Measurements from ENCODE around the gene DNAL4.

The DNAL4 gene

DNA sequence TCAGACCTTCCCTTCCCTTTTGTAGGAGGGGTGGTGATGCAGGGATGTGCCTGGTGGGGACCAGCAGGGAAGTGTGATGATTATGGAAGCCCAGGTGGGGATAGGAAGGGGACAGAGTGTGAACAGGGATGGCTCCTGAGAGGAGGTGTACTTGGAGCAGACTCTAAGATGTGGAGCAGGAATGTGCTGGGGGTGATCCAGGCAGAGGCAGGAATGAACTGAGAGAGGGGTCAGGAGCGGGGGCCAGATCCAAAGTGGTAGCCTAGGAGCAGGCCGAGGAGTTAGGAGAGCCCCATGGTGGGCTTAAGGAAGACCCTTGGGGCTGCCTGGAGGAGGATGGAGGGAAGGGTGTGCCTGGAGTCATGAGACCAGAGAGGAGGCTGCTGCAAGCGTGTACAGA is 46.2 kb upstream of the DNAL4 start:
- TF ChIP-seq SIN3A (IDR thresholded peaks at IDR 0.05; ENCODE audit: borderline replicate concordance, insufficient read depth, low read length), result no peak

DNA sequence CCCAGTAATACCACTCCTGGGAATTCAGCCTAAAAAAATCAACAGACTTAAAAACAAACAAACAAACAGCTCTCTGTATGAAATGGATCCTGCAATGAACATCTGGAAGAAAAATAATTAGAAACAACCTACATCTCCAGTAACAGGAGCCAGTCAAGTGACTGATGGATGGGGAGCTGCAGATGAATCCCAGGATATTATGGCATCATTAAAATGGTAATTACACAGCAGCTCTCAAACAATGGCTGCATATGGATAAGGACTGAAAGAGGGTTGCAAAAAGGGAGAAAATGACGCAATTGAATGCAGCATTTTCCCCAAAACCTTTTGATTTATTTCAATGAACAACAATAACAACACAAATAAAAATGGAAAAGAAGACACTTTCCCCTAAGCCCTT is 45.7 kb upstream of the DNAL4 start:
- TF ChIP-seq POLR2AphosphoS5 (IDR thresholded peaks at IDR 0.05; ENCODE audit: low read depth, low read length), result no peak
- TF ChIP-seq FOXP2 (optimal IDR thresholded peaks at IDR 0.05; ENCODE audit: borderline replicate concordance, extremely low read depth, extremely low read length, insufficient read depth), result no peak
- TF ChIP-seq, protein P1, sequence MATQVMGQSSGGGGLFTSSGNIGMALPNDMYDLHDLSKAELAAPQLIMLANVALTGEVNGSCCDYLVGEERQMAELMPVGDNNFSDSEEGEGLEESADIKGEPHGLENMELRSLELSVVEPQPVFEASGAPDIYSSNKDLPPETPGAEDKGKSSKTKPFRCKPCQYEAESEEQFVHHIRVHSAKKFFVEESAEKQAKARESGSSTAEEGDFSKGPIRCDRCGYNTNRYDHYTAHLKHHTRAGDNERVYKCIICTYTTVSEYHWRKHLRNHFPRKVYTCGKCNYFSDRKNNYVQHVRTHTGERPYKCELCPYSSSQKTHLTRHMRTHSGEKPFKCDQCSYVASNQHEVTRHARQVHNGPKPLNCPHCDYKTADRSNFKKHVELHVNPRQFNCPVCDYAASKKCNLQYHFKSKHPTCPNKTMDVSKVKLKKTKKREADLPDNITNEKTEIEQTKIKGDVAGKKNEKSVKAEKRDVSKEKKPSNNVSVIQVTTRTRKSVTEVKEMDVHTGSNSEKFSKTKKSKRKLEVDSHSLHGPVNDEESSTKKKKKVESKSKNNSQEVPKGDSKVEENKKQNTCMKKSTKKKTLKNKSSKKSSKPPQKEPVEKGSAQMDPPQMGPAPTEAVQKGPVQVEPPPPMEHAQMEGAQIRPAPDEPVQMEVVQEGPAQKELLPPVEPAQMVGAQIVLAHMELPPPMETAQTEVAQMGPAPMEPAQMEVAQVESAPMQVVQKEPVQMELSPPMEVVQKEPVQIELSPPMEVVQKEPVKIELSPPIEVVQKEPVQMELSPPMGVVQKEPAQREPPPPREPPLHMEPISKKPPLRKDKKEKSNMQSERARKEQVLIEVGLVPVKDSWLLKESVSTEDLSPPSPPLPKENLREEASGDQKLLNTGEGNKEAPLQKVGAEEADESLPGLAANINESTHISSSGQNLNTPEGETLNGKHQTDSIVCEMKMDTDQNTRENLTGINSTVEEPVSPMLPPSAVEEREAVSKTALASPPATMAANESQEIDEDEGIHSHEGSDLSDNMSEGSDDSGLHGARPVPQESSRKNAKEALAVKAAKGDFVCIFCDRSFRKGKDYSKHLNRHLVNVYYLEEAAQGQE (IDR thresholded peaks at IDR 0.05; ENCODE audit: insufficient read depth in 1 of 2, low read depth in 2 of 2, low read length in 2 of 2), result no peak
- no peak for TF ChIP-seq SIN3A (IDR thresholded peaks at IDR 0.05; ENCODE audit: borderline replicate concordance, insufficient read depth, low read length)
- no peak for TF ChIP-seq TAF1 (IDR thresholded peaks at IDR 0.05; ENCODE audit: borderline replicate concordance, insufficient read depth, low read length)

DNA sequence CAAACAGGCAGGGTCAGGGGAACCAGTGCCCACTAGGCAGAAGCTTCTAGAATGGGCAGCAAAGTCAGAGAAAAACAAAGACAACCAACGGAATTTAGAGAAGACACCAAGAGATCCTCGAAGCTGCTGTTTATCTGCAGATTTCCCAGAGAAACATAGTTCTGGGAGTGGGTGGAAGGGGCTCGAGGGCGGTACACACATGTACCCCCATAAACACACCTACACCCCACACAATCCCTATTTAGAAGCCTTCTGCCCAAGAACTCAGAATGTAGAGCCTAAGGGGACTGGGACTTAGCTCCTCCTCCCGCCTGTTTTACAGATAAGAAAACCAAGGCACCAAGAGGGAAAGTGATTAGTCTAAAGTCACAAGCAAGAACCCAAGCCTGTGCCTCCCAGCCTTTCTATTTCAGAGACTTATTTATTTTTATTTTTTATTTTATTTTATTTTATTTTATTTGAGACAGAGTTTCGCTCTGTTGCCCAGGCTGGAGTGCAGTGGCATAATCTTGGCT is 43.5 kb upstream of the DNAL4 start:
- TF ChIP-seq FOXP2 (optimal IDR thresholded peaks at IDR 0.05; ENCODE audit: borderline replicate concordance, extremely low read depth, extremely low read length, insufficient read depth) (no peak), SIN3A (IDR thresholded peaks at IDR 0.05; ENCODE audit: borderline replicate concordance, insufficient read depth, low read length) (no peak), POLR2AphosphoS5 (IDR thresholded peaks at IDR 0.05; ENCODE audit: low read depth, low read length) (no peak), TAF1 (IDR thresholded peaks at IDR 0.05; ENCODE audit: borderline replicate concordance, insufficient read depth, low read length) (no peak)
- TF ChIP-seq, protein P1 (IDR thresholded peaks at IDR 0.05; ENCODE audit: insufficient read depth in 1 of 2, low read depth in 2 of 2, low read length in 2 of 2), result no peak

DNA sequence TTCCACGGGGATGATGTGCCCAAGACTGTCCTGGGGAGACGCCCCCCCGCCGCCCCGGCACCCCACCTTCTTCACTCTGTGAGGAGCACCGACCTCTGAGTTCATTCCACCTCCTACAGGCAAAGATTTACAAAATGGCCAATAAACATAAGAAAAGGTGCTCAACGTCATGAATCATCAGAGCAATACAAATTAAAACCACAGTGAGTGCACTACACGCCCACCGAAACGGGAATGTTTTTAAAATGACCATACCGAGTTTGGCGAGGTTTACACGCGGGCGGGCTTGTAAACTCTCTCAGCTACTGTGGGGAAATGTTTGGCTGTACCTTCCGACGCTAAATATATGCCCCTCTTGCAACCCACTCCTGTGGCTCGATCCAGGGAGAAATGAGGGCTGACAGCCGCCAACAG is 42.0 kb upstream of the DNAL4 start:
- TF ChIP-seq, protein P1 (IDR thresholded peaks at IDR 0.05; ENCODE audit: insufficient read depth in 1 of 2, low read depth in 2 of 2, low read length in 2 of 2), result no peak
- no peak for TF ChIP-seq TAF1 (IDR thresholded peaks at IDR 0.05; ENCODE audit: borderline replicate concordance, insufficient read depth, low read length)
- no peak for TF ChIP-seq POLR2AphosphoS5 (IDR thresholded peaks at IDR 0.05; ENCODE audit: low read depth, low read length)
- no peak for TF ChIP-seq FOXP2 (optimal IDR thresholded peaks at IDR 0.05; ENCODE audit: borderline replicate concordance, extremely low read depth, extremely low read length, insufficient read depth)

DNA sequence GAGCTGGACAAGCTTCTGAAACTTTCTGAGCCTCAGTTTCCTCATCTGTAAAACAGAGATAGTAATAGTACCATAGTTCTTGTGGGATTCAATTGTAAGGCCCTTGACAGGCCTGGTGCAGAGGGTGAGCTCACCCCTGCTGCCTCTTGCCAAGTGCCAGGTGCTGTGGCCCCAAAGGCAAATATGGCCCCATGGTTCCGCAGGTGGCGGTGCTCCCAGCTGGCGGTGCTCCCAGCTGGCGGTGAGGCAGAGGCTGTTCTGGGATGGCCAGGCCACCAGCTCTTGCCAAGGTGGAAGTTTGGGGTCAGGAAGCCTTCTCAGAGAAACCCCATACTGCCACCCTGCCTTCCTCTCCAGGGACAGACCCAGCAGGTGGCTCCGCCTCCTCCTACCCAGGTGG is 41.0 kb upstream of the DNAL4 start:
- TF ChIP-seq FOXP2 (optimal IDR thresholded peaks at IDR 0.05; ENCODE audit: borderline replicate concordance, extremely low read depth, extremely low read length, insufficient read depth) (no peak), SIN3A (IDR thresholded peaks at IDR 0.05; ENCODE audit: borderline replicate concordance, insufficient read depth, low read length) (no peak), POLR2AphosphoS5 (IDR thresholded peaks at IDR 0.05; ENCODE audit: low read depth, low read length) (no peak), TAF1 (IDR thresholded peaks at IDR 0.05; ENCODE audit: borderline replicate concordance, insufficient read depth, low read length) (no peak)
- TF ChIP-seq, protein P1 (IDR thresholded peaks at IDR 0.05; ENCODE audit: insufficient read depth in 1 of 2, low read depth in 2 of 2, low read length in 2 of 2), result no peak

All from PFSK-1 (cell line).